PC-3 (cell line): ENCODE data around the gene INSL4. TPM values are rescaled to one million over a fixed set of nuclear protein-coding genes. Genes with fewer than 3 reads are reported as not detected.

Experiments
- ATAC-seq: fragments of 200-7000 bp; cut with Tn5 transposase; 2 replicates; pipeline ENCODE4 v1.9.1; 2020; ENCODE audit warnings: mild to moderate bottlenecking, moderate library complexity
- BruUV-seq: library from RNA; stranded (reverse); fragments of 400-500 nt; replicated peaks from 2 replicates; lab custom pipeline; 2021; lab: Mats Ljungman, UMichigan
- CTCF ChIA-PET: fragments of 300-600 bp; sonication (Branson Sonifier 250); formaldehyde crosslinking; loops from one replicate; lab custom pipeline; 2022; ENCODE audit warnings: antibody characterized with exemption; lab: Charles Lee
- POLR2A ChIA-PET: fragments of 300-600 bp; sonication (Branson Sonifier 250); formaldehyde crosslinking; loops from one replicate; lab custom pipeline; 2022; ENCODE audit warnings: antibody characterized with exemption; ENCODE audit not compliant: unreplicated experiment; lab: Charles Lee
- DNase-seq: peaks from one replicate; pipeline ENCODE4 v3.0.0-alpha.2; 2015
- H2AFZ ChIP-seq: fragments of 300-600 bp; sonication (generic); 2 replicates; pipeline ENCODE4 v1.6.0; 2016; ENCODE audit warnings: antibody characterized with exemption, low read length
- H3F3A ChIP-seq: fragments of 300-600 bp; sonication (generic); one replicate; pipeline ENCODE4 v1.6.0; 2017; ENCODE audit warnings: antibody characterized with exemption, low read length, control low read depth, mild to moderate bottlenecking; ENCODE audit not compliant: unreplicated experiment
- H3K27ac ChIP-seq: fragments of 300-600 bp; sonication (generic); 2 replicates; pipeline ENCODE4 v1.5.1; 2016; ENCODE audit warnings: mild to moderate bottlenecking, low read length
- H3K27me3 ChIP-seq: fragments of 300-600 bp; sonication (generic); 2 replicates; pipeline ENCODE4 v1.6.1; 2016; ENCODE audit warnings: low read length, mixed read lengths
- H3K36me3 ChIP-seq: fragments of 300-600 bp; sonication (generic); 2 replicates; pipeline ENCODE4 v1.6.1; 2016; ENCODE audit warnings: low read depth, mixed run types, low read length, mixed read lengths
- H3K4me1 ChIP-seq: fragments of 300-600 bp; sonication (generic); 2 replicates; pipeline ENCODE4 v1.5.1; 2016; ENCODE audit warnings: low read length; ENCODE audit not compliant: insufficient read depth
- H3K4me2 ChIP-seq: fragments of 300-600 bp; sonication (generic); 2 replicates; pipeline ENCODE4 v1.6.0; 2016; ENCODE audit warnings: low read length
- H3K4me3 ChIP-seq: fragments of 300-600 bp; sonication (generic); 2 replicates; pipeline ENCODE4 v1.5.1; 2016; ENCODE audit warnings: mild to moderate bottlenecking, low read length, mixed read lengths
- H3K79me2 ChIP-seq: fragments of 300-600 bp; sonication (generic); 2 replicates; pipeline ENCODE4 v1.6.1; 2017; ENCODE audit warnings: low read length, mixed read lengths
- H3K9ac ChIP-seq: fragments of 300-600 bp; sonication (generic); 2 replicates; pipeline ENCODE4 v1.6.0; 2016; ENCODE audit warnings: mild to moderate bottlenecking, low read length
- H3K9me2 ChIP-seq: fragments of 300-600 bp; sonication (generic); replicated peaks from 2 replicates; pipeline ENCODE4 v1.6.1; 2016; ENCODE audit warnings: mixed run types, low read length, mixed read lengths
- H3K9me3 ChIP-seq: fragments of 300-600 bp; sonication (generic); 2 replicates; pipeline ENCODE4 v1.6.1; 2016; ENCODE audit warnings: low read length, mixed read lengths
- H4K20me1 ChIP-seq: fragments of 300-600 bp; sonication (generic); 2 replicates; pipeline ENCODE4 v1.6.1; 2016; ENCODE audit warnings: low read length, mixed read lengths
- EZH2 ChIP-seq: fragments of 300-600 bp; sonication (generic); IDR thresholded peaks from one replicate; pipeline ENCODE4 v1.6.1; 2017; ENCODE audit warnings: antibody characterized with exemption, mild to moderate bottlenecking, low read length; ENCODE audit not compliant: unreplicated experiment
- EZH2phosphoT487 ChIP-seq: fragments of 300-600 bp; sonication (generic); IDR thresholded peaks from 2 replicates; pipeline ENCODE4 v1.6.1; 2018; ENCODE audit warnings: mild to moderate bottlenecking, antibody characterized with exemption, low read length, borderline replicate concordance
- intact Hi-C: fragments of 100-400 bp; cut with micrococcal nuclease; formaldehyde crosslinking; loops from 2 replicates; pipeline ENCODE4 v1.9.0; 2023
- total RNA-seq: library from RNA; depleted of rRNA; stranded (reverse); fragments of >200 nt; gene quantifications from 2 replicates; pipeline ENCODE4 v1.2.3, GENCODE V29; 2014; rRNA removed
- TF ChIP-seq, protein P1 (sequence below): fragments of 300-600 bp; sonication (generic); conservative IDR thresholded peaks from 2 replicates; pipeline ENCODE4 v1.5.1; 2017; ENCODE audit warnings: antibody characterized with exemption, low read depth, mild to moderate bottlenecking, low read length

INSL4 gene
- total RNA-seq, 1 experiment from 2014 or later = not detected

DNA sequence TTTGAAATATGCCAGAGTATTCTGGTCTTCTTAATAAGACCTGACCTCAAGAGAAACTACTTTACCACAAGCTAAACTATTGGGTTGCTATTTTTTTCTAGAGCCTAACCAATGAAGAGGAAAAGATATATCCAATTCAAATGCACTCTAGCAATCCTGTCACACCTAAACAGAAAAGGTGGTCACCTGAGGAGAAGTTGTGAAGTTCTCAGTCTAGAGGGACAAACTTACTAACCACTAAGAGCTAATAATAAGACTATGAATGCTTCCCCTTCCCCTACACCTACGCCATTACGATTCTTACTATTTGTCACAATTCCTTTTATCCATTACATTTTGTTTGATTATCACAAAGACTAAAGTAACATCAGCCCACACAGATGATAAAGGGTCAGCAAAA lies 43.6 kb downstream of the INSL4 start:
- POLR2A ChIA-PET = no interaction called here

DNA sequence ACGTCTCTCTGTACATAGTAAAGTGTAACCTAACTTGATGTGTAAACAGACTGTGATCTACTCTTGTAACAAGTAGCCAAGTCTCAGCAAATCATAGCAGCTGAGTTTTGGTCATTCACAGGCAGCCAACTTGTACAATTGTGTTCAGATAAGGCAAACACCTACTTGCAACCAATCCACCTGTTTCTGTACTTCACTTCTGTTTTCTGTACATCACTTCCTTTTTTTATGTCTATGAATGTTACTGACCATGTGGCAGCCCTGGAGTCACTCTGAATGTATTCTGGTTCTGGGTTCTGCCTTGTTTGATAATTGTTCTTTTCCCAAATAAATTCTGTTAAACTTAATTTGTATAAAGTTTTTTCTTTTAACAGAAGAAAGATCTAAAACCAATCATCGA lies 47.3 kb downstream of the INSL4 start:
- H4K20me1 ChIP-seq = no peaks in the 10 kb centered on the region
- no peak overlapping the region for H3K27ac ChIP-seq
- no peaks in the 10 kb centered on the region for H3K9me3 ChIP-seq
- no TSS peak for BruUV-seq
- H3K9ac ChIP-seq = no peak overlapping the region
- H3K27me3 ChIP-seq = no peaks in the 10 kb centered on the region
- DNase-seq (no peak), ATAC-seq (no peak)
- CTCF ChIA-PET = no interaction called here
- no peaks in the 10 kb centered on the region for H3K36me3 ChIP-seq
- no peak overlapping the region for H2AFZ ChIP-seq
- intact Hi-C loops = no loop called here
- POLR2A ChIA-PET = no interaction called here
- no peak overlapping the region for H3K4me3 ChIP-seq
- no peak overlapping the region for H3K4me2 ChIP-seq
- no peak for TF ChIP-seq EZH2phosphoT487
- TF ChIP-seq, protein P1, sequence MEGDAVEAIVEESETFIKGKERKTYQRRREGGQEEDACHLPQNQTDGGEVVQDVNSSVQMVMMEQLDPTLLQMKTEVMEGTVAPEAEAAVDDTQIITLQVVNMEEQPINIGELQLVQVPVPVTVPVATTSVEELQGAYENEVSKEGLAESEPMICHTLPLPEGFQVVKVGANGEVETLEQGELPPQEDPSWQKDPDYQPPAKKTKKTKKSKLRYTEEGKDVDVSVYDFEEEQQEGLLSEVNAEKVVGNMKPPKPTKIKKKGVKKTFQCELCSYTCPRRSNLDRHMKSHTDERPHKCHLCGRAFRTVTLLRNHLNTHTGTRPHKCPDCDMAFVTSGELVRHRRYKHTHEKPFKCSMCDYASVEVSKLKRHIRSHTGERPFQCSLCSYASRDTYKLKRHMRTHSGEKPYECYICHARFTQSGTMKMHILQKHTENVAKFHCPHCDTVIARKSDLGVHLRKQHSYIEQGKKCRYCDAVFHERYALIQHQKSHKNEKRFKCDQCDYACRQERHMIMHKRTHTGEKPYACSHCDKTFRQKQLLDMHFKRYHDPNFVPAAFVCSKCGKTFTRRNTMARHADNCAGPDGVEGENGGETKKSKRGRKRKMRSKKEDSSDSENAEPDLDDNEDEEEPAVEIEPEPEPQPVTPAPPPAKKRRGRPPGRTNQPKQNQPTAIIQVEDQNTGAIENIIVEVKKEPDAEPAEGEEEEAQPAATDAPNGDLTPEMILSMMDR = no peak
- no peak for TF ChIP-seq EZH2
- no peaks in the 10 kb centered on the region for H3K79me2 ChIP-seq
- no peaks in the 10 kb centered on the region for H3K9me2 ChIP-seq
- no peaks in the 10 kb centered on the region for H3F3A ChIP-seq
- H3K4me1 ChIP-seq = no peaks in the 10 kb centered on the region

More for the DNA sequence above, 43.6 kb downstream of the INSL4 start:
- TF ChIP-seq EZH2 = no peak
- no peak for TF ChIP-seq EZH2phosphoT487
- TF ChIP-seq, protein P1 = no peak
- Histone ChIP-seq H3K4me3 (no peak overlapping the region), H3K9ac (no peak overlapping the region), H3K4me2 (no peak overlapping the region), H3K79me2 (no peaks in the 10 kb centered on the region), H3K36me3 (no peaks in the 10 kb centered on the region), H3K9me2 (no peaks in the 10 kb centered on the region), H3K27me3 (no peaks in the 10 kb centered on the region), H4K20me1 (no peaks in the 10 kb centered on the region), H3K4me1 (0 out of 2 replicates have a peak, but pooled peaks cover under 1% of the 10 kb centered on the region), H2AFZ (no peak overlapping the region), H3F3A (no peaks in the 10 kb centered on the region), H3K27ac (no peak overlapping the region), H3K9me3 (no peaks in the 10 kb centered on the region)
- no TSS peak for BruUV-seq
- CTCF ChIA-PET = no interaction called here
- no peak for DNase-seq
- intact Hi-C loops = no loop called here
- ATAC-seq = no peak

Other genes with a start within 250 kb of the INSL4 start
- 9.9 and 11.2 TPM in 2 replicates for gene JAK2, start 246.1 kb upstream of the INSL4 start, total RNA-seq
- not detected in 2 replicates for gene INSL6, start 45.8 kb upstream of the INSL4 start, total RNA-seq
- gene RLN2, start 73.3 kb downstream of the INSL4 start, total RNA-seq = not detected in 2 replicates
- not detected in 2 replicates for gene RLN1, start 108.5 kb downstream of the INSL4 start, total RNA-seq
- 6.4 and 11.4 TPM in 2 replicates for gene PLGRKT, start 206.5 kb downstream of the INSL4 start, total RNA-seq
- 3.8 and 5.1 TPM in 2 replicates for gene CD274, start 219.1 kb downstream of the INSL4 start, total RNA-seq